Astrocyte of the hippocampus (primary cell): ENCODE data around the gene USP50.
"Not testable (repeated sequence)": the region's sequence is repeated elsewhere in the genome, so short reads cannot be mapped to it uniquely, and the experiment has no call there.

Experiments used
- DNase-seq: peaks from one replicate; pipeline ENCODE4 v3.0.0; 2011; ENCODE audit warnings: low read depth, low spot score

USP50 gene

DNA sequence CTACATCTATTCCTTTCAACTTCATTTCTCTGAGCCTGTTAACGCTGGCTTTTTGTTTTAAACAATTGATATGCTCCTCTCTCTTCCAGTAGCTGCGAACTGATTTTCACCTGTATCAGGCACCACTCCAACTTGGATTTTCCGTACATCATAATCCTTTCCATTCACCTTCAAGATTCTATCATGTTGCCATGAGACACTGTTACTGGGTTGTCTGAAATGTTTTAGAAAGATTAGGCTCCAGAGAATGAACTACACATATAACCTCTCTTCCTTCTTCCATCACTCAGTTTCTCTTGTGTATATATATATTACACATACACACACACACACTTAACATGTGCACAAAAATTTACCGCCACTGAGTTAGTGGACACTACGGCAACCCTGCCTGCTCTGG, at the start of gene USP50:
Gene USP50, minus strand, starts transcription at position 101 of the 400 bp plus-strand sequence. CDS start 141 bp downstream, outside the sequence.
- DNase-seq = no peak

GRCh38 chr15:50594311-50594710, 47.8 kb upstream of the USP50 start:
- no peak for DNase-seq

- DNase-seq = no peak
Measured at GRCh38 chr15:50593761-50594160, 47.3 kb upstream of the USP50 start.

GRCh38 chr15:50590288-50590687, 43.8 kb upstream of the USP50 start:
- DNase-seq = no peak

GRCh38 chr15:50577492-50577891, 31.0 kb upstream of the USP50 start:
- no peak for DNase-seq

DNA sequence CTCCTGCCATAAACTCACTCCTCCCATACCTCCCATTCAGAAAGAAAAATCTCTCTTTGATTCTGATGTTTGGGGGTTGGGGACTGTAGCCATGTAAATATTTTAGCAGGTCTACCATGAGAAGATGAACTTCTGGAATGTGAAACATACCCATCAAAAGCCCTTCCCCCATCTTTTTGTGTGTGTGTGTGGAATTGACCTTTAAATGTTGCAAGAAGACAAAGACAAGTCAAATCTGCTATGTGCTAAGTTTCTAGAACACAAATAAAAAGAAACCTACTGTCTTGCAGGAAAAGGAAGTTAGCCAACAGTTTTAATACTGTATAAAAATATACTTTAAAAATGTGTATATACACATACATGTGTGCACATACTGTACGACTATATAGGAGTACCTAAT, 29.7 kb upstream of the USP50 start:
- DNase-seq = no peak

DNA sequence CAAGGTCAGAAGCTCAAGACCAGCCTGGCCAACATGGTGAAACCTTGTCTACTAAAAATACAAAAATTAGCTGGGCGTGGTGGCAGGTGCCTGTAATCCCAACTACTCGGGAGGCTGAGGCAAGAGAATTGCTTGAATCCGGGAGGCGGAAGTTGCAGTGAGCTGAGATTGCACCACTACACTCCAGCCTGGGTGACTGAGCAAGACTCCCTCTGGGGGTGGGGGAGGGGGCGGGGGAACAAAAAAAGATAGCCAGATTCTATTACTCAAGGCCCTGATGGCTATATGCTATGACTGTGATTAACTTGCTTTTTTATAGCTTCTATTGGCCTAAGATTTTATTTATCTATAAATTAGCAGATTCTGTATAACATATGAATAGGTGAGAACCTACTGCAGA, 27.4 kb upstream of the USP50 start:
- DNase-seq = not testable (repeated sequence)

- DNase-seq = no peak
Measured at GRCh38 chr15:50563756-50564155, 17.3 kb upstream of the USP50 start.

GRCh38 chr15:50562735-50563640, 16.5 kb upstream of the USP50 start:
- DNase-seq = peak; percentile 70

DNA sequence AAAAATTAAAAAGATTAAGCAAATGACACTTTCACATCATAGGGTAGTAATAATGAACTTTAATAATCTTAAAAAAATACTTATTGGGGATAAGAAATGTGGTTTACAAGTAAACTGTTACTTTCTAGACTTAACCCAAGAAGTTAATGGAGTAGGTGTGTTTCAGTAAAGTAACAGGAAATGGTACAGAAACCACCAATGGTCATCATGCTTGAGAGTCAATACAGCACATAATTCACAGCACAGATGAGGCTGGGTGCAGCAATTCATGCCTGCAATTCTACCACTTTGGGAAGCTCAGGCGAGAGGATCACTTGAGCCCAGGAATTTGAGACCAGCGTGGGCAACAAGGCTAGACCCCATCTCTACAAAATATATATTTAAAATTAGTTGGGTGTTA, 11.5 kb upstream of the USP50 start:
- DNase-seq = no peak

DNA sequence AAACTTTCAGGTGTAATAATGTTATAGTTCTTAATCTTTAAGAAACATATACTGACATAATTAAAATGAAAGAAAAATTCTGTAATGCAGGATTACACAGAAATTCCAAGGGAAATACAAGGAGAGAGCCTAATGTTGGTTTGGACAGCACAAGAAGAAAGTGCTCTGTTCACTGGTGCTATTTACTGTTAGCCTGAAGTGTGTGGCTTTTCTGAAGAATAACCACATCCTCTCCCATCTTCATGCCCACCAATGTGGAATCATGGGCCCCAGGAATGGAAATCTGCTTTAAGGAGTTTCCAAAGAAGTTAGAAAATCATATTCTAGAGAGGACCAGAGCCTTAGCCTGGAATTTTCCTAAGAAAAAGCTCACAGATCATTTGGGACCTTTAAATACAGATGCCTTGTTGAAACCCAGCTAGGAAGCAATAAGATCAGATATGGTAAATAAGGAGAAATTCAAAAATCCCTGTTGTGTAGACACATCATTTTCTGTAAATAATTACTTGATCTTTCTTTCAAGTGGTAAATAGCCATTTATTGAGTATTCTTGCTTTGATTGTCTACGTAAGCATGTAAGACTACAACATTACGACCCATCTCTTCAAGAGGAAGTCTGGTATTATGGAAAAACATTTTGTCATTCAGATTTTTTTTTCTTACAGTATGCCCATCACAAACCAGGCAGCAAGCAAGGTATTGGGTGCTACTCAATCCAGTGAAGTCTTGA, 10.3 kb upstream of the USP50 start:
- DNase-seq = no peak

DNA sequence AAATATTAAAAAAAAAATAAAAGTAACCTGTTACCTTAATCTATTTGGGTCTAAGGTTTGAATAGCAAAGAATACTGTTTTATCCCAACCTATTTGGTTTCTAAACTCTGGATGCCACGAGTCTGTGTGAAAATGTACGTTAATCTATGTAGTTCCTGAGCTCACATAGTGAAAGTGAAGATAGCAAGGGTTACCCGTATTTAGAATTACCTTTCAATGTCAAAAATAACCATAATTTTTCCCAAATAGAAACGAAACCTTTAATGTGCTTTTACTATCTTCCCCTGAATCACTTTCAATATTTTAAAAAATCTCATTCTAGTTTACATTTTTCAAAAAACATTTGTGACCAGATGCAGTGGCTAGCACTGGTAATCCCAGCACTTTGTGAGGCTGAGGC, 5.8 kb upstream of the USP50 start:
- DNase-seq = no peak

GRCh38 chr15:50549326-50549725, 2.9 kb upstream of the USP50 start:
- DNase-seq = no peak

- DNase-seq = no peak
Measured at GRCh38 chr15:50544368-50544767, 2.1 kb downstream of the USP50 start.

DNA sequence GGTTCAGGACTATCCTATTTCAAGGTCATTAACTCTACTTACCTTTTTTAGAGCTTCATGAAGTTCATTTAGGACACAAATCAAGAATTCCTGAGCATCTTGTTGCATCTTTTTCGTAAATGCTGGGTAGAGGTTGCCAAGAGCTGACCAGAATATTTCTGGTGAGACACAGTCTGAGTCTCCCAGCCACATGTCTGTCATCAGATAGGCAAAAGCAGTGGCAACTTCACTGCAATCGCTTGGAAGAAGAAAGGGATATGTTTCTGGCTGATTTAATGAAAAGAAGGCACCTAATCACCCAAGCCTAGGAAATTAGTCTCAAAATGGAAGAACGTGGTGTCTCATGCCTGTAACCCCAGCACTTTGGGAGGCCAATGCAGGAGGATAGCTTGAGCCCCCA, 2.9 kb downstream of the USP50 start:
- peak; percentile 8 for DNase-seq

GRCh38 chr15:50542887-50543210, 3.6 kb downstream of the USP50 start:
- DNase-seq = no peak

- no peak for DNase-seq
Measured at GRCh38 chr15:50531766-50532165, 14.7 kb downstream of the USP50 start.

- DNase-seq = no peak
Measured at GRCh38 chr15:50531163-50531562, 15.3 kb downstream of the USP50 start.

GRCh38 chr15:50523851-50524251, 22.6 kb downstream of the USP50 start:
- DNase-seq = no peak

DNA sequence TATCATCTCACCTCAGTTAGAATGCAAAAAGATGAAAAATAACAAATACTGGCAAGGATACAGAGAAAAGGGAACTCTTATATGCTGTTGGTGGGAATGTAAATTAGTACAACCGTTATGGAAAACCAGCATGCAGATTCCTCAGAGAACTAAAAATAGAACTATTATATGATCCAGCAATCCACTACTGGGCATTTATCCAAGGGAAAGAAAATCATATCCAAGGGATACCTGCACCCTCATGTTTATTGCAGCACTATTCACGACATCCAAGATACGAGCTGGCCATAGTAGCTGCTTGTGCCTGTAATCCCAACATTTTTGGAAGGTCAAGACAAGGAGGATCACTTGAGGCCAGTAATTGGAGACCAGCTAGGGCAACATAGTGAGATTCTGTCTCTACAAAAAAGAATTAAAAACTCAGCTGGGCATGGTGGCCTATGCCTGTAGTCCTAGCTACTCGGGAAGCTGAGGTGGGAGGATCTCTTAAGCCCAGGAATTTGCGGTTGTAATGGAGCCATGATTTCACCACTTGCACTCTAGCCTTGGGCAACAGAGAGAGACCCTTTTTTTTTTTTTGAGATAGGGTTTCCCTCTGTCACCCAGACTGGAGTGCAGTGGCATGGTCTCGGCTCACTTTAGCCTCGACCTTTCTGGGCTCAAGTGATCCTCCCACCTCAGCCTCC, 26.6 kb downstream of the USP50 start:
- no peak for DNase-seq

- no peak for DNase-seq
Measured at GRCh38 chr15:50513001-50513400, 33.5 kb downstream of the USP50 start.

DNA sequence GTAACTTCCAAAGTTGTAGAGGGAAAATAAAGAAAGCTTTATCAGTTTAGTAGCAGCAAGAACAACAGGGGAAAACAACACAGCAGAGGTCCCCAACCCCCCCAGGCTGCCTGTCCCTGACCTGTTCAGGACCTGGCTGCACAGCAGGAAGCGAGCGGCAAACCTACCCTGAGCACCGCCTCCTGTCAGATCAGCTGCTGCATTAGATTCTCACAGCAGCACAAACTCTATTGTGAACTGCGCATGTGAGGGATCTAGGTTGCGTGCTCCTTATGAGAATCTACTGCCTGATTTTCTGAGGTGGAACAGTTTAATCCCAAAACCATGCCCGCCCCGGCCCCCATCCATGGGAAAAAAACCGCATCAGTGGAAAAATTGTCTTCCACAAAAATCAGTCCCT, 40.3 kb downstream of the USP50 start:
- peak; percentile 4 for DNase-seq
